ENCODE measurements around the gene GMPPA.

- no peak for TF ChIP-seq ZNF274 (IDR thresholded peaks at IDR 0.05; ENCODE audit: low read depth, low read length)
- no peak for TF ChIP-seq YY1 (IDR thresholded peaks at IDR 0.05; ENCODE audit: insufficient read depth, insufficient read length)
Observed at GRCh38 chr2:219494952-219495530, 3.6 kb upstream of the GMPPA start.
